ENCODE measurements around the gene ECSIT. TPM values are rescaled to one million over a fixed set of nuclear protein-coding genes. Genes with fewer than 3 reads are reported as not detected.
A peak's percentile ranks its signal among the peaks of the same experiment; 100 is the strongest.

Gene ECSIT
- total RNA-seq, 1 donor from 2014 or later: 32.1 TPM

DNA sequence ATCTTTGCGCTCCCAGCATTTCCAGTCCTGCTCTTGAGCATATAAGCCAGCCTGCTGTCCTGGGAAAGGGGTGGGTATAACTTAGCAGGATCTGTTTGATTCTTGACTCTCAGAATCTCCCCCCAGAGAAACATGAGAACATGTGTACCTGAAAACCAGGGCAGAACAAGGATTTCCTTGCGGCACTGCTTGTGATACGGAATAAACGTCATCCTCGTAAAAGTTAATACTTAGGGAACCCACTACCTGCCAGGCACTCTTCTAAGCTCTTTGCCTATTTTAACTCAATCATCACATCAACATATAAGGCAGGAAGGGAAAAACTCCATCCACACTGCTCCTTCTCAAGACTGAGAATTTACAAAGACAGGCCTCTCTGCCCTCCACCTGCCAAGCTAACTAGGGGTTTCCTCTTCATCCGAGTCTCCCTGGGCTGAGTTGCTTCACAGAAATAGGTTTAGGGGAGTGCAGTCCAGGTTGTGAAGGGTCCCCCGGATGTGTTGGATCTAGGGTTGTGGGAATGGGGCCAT lies 24.4 kb downstream of the ECSIT start:
- DNase-seq (ENCODE audit: low spot score in 2 of 2, unreplicated experiment in 2 of 2): no peak
- Mint-ChIP-seq H3K4me3 (peak overlapping the region; percentile 80), H3K9me3 (no peaks in the 10 kb centered on the region), H3K4me1 (peaks cover 14% of the 10 kb centered on the region), H3K27ac (peak overlapping the region; percentile 97), H3K27me3 (ENCODE audit: low read depth) (no peaks in the 10 kb centered on the region), H3K36me3 (peaks cover 5% of the 10 kb centered on the region)
- TF ChIP-seq, protein P1, sequence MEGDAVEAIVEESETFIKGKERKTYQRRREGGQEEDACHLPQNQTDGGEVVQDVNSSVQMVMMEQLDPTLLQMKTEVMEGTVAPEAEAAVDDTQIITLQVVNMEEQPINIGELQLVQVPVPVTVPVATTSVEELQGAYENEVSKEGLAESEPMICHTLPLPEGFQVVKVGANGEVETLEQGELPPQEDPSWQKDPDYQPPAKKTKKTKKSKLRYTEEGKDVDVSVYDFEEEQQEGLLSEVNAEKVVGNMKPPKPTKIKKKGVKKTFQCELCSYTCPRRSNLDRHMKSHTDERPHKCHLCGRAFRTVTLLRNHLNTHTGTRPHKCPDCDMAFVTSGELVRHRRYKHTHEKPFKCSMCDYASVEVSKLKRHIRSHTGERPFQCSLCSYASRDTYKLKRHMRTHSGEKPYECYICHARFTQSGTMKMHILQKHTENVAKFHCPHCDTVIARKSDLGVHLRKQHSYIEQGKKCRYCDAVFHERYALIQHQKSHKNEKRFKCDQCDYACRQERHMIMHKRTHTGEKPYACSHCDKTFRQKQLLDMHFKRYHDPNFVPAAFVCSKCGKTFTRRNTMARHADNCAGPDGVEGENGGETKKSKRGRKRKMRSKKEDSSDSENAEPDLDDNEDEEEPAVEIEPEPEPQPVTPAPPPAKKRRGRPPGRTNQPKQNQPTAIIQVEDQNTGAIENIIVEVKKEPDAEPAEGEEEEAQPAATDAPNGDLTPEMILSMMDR (IDR thresholded peaks at IDR 0.05; ENCODE audit: unreplicated experiment): no peak

DNA sequence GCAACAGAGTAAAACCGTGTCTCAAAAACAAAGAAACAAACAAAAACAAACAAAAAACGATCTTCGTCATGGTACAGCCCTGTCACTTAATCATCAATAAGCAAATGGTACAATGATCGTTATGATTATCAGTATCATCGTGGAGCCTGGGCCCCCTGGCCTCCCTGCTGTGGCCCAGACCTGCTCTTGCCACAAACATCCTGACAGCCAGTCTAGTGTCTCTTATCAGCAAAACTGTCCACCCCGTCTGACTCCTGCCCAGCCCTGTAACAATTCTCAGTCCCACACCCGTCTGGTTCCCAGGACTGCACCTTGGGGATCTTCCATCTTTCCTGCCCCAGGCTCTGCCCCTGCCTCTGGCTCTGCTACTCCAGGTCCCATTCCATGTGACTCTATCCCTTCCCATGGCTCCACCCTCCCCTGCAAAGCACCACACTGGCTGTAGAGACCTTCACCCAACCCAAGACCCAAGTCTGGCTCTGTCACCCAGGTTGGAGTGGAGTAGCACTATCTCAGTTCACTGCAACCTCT lies 29.0 kb downstream of the ECSIT start:
- H3K27me3 Mint-ChIP-seq (ENCODE audit: low read depth): no peaks in the 10 kb centered on the region
- H3K27ac Mint-ChIP-seq: no peak overlapping the region
- H3K36me3 Mint-ChIP-seq: peaks cover 13% of the 10 kb centered on the region
- no peak for DNase-seq (ENCODE audit: low spot score in 2 of 2, unreplicated experiment in 2 of 2)
- TF ChIP-seq, protein P1 (IDR thresholded peaks at IDR 0.05; ENCODE audit: unreplicated experiment): no peak
- H3K4me1 Mint-ChIP-seq: peaks cover 7% of the 10 kb centered on the region
- H3K4me3 Mint-ChIP-seq: no peak overlapping the region
- H3K9me3 Mint-ChIP-seq: no peaks in the 10 kb centered on the region

DNA sequence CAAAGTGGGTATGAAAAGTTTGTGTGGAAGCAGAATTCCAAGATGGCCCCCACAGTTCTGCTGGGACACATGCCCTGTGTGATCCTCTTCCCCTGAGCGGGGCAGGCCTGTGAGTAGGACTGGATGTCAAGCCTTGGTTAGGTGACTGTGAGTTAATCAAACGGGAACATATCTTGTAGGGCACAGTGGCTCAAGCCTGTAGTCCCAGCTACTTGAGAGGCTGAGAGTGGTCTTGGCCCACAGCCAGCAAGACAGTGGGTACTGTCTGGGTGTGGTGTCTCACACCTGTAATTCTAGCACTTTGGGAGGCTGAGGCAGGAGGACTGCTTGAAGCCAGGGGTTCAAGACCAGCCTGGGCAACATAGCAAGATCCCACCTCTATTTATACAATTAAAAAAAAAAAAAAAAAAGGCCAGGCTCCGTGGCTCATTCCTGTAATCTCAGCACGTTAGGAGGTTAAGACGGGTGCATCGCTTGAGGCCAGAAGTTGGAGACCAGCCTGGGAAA lies 29.7 kb downstream of the ECSIT start:
- H3K27ac Mint-ChIP-seq: no peak overlapping the region
- H3K9me3 Mint-ChIP-seq: no peaks in the 10 kb centered on the region
- peaks cover 13% of the 10 kb centered on the region for H3K36me3 Mint-ChIP-seq
- H3K4me3 Mint-ChIP-seq: no peak overlapping the region
- no peak for DNase-seq (ENCODE audit: low spot score in 2 of 2, unreplicated experiment in 2 of 2)
- H3K27me3 Mint-ChIP-seq (ENCODE audit: low read depth): no peaks in the 10 kb centered on the region
- TF ChIP-seq, protein P1 (IDR thresholded peaks at IDR 0.05; ENCODE audit: unreplicated experiment): no peak
- peaks cover under 1% of the 10 kb centered on the region for H3K4me1 Mint-ChIP-seq

DNA sequence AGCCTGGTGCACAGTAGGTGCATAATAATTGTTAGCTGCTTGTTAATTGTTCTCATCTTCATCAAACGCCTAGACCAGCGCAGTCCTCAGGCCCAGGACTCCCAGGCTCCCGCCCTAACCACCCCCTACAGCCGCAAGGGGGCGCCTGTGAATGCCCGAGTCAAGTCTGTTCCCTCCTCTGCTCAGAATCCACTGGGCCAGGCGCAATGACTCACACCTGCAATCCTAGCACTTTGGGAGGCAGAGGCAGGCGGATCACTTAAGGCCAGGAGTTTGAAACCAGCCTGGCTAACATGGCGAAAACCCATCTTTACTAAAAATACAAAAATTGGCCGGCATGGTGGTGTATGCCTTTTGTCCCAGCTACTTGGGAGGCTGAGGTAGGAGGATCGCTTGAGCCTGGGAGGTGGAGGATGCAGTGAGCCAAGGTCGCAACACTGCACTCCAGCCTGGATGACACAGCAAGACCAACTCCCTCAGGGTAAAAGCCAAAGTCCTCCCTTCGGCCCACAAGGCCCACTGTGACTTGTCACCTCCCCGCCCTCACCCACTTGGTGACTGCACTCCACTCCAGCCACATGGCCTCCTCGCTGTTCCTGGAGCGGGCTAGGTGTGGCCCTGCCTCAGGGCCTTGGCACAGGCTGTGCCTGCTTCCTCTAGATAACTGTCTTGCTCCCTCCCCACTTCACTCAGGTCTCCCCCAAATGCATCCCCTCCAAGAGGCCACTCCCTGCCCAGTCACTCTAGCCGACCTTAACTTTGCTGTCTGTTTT lies 32.4 kb downstream of the ECSIT start:
- TF ChIP-seq, protein P1 (IDR thresholded peaks at IDR 0.05; ENCODE audit: unreplicated experiment): peak; percentile 63
- Mint-ChIP-seq H3K4me3 (no peak overlapping the region), H3K27ac (no peak overlapping the region), H3K27me3 (ENCODE audit: low read depth) (no peaks in the 10 kb centered on the region), H3K36me3 (peaks cover 18% of the 10 kb centered on the region), H3K4me1 (no peaks in the 10 kb centered on the region), H3K9me3 (no peaks in the 10 kb centered on the region)
- peak in 1 of 2 experiments; percentile 67 for DNase-seq (ENCODE audit: low spot score in 2 of 2, unreplicated experiment in 2 of 2)

DNA sequence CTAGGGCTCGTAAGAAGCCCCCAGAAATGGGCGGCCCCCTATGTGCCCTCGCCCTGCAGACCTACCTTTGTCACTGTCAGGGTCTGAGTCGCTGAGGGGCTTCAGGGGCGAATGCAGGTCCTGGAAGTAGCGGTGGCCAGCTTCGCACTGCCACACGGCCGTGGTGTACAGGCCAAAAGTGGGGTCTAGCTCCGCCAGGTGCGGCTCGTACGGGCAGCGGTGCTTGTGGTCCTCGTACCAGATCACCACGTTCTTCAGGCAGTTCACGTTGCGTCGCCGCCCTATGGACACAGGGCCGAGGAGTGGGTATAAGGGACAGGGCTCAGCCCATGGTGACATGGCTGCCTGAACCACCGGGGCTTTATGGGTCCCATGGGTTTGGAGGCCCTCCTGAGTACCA lies 33.0 kb downstream of the ECSIT start:
- peaks cover 18% of the 10 kb centered on the region for H3K36me3 Mint-ChIP-seq
- no peaks in the 10 kb centered on the region for H3K9me3 Mint-ChIP-seq
- no peak overlapping the region for H3K27ac Mint-ChIP-seq

More for the DNA sequence above, 33.0 kb downstream of the ECSIT start:
- DNase-seq (ENCODE audit: low spot score in 2 of 2, unreplicated experiment in 2 of 2): no peak
- Mint-ChIP-seq H3K4me1 (no peaks in the 10 kb centered on the region), H3K27me3 (ENCODE audit: low read depth) (no peaks in the 10 kb centered on the region), H3K4me3 (no peak overlapping the region)
- TF ChIP-seq, protein P1 (IDR thresholded peaks at IDR 0.05; ENCODE audit: unreplicated experiment): no peak

Measured in mesothelial cell of epicardium (in vitro differentiated cells).